ENCODE data around the gene GNLY.
"Not testable (repeated sequence)": the region's sequence is repeated elsewhere in the genome, so short reads cannot be mapped to it uniquely, and the experiment has no call there.

Gene GNLY

DNA sequence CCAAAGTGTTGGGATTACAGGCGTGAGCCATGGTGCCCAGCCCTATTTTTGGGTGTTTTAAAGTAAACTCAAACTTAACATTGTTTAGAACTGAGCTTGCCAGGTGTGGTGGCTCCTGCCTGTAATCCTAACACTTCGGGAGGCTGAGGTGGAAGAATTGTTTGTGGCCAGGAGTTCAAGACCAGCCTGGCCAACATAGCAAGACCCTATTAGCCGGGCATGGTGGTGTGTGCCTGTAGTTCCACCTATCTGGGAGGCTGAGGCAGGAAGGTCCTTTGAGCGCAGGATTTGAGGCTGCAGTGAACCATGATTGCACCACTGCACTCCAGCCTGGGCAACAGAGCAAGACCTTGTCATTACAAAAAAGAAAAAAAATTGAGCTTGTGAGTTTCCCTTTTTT, 43.7 kb upstream of the GNLY start:
- no peak overlapping the region for H3K4me3 ChIP-seq (ENCODE audit: low read depth, low read length)
- no peak for TF ChIP-seq CTCF (IDR thresholded peaks at IDR 0.05; ENCODE audit: borderline replicate concordance, insufficient read depth, low read depth, low read length)

- H3K4me3 ChIP-seq (ENCODE audit: low read depth, low read length) = no peak overlapping the region
- no peak for TF ChIP-seq CTCF (IDR thresholded peaks at IDR 0.05; ENCODE audit: borderline replicate concordance, insufficient read depth, low read depth, low read length)
Observed at GRCh38 chr2:85651097-85651496, 43.1 kb upstream of the GNLY start.

DNA sequence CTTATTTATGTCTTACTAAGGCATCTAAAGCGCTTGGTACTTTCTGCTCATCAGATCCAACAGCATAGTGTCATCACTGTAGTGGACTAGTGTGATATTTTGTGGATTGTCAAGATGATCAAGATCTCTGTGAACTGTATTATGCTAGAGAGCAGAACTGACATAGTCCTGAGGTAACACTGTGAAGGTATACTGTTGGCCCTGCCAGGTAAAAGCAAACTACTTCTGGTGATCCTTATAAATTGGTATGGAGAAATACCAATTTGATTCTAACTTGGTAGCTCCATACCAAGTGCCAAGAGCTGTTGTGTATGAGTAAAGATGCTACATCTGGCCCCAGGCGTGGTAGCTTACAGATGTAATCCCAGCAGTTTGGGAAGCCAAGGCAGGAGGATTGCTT, 42.1 kb upstream of the GNLY start:
- no peak overlapping the region for H3K4me3 ChIP-seq (ENCODE audit: low read depth, low read length)
- no peak for TF ChIP-seq CTCF (IDR thresholded peaks at IDR 0.05; ENCODE audit: borderline replicate concordance, insufficient read depth, low read depth, low read length)

DNA sequence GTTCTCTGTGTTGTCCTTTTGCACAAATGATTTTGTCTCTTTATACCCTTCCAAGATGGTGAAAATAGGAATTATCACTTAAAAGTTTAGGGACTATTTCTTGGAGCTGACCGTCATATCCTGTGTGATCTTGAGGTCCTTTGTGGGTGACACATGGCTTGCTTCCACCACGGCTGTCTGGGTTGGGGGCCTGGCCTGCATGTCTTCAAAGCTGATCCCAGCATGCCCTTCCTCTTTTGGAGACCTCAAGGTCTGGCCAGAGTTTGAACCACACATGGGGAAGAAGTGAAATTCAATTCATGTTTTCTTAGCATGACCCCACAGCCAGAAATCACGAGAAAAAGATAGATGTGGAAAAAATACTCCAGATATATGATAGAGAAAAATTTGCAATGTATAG, 40.2 kb upstream of the GNLY start:
- TF ChIP-seq CTCF (IDR thresholded peaks at IDR 0.05; ENCODE audit: borderline replicate concordance, insufficient read depth, low read depth, low read length) = no peak
- H3K4me3 ChIP-seq (ENCODE audit: low read depth, low read length) = no peak overlapping the region

DNA sequence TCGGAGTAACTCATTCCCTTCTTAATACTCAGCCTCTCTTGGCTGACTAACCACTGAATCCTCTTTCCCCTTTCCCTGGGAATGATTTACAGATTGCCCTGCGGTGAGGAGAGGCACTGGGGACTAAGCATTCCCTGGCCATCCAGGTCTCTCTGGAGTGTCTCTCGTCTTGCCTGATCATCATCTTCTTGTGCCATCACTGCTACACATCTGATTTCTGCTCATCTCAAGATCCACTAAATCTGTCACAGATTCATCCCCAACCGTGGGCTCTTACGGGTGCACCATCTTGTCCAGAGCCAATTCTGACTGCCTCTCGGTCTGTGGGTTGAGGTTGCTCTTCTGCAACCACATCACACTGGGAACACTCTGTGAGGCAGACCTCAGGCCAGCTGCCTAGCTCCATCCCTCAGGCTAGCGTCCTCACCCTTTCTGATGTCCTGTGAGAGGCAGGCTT, 38.2 kb upstream of the GNLY start:
- TF ChIP-seq CTCF (IDR thresholded peaks at IDR 0.05; ENCODE audit: borderline replicate concordance, insufficient read depth, low read depth, low read length) = no peak
- no peak overlapping the region for H3K4me3 ChIP-seq (ENCODE audit: low read depth, low read length)

DNA sequence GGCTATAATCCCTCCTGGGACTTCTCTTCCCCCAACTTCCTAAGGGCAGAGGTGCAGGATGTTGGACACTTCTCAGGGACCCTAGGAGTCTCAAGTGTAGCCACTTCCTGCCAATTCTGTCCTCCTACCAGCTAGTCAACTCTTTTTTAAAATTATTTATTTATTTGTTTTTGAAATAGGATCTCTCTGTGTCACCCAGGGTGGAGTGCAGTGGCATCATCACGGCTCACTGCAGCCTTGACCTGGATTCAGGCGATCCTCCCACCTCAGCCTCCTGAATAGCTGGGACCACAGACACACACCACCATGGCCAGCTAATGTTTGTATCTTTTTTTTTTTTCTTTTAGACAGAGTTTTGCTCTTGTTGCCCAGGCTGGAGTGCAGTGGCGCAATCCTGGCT, 37.7 kb upstream of the GNLY start:
- no peak for TF ChIP-seq CTCF (IDR thresholded peaks at IDR 0.05; ENCODE audit: borderline replicate concordance, insufficient read depth, low read depth, low read length)
- H3K4me3 ChIP-seq (ENCODE audit: low read depth, low read length) = no peak overlapping the region

DNA sequence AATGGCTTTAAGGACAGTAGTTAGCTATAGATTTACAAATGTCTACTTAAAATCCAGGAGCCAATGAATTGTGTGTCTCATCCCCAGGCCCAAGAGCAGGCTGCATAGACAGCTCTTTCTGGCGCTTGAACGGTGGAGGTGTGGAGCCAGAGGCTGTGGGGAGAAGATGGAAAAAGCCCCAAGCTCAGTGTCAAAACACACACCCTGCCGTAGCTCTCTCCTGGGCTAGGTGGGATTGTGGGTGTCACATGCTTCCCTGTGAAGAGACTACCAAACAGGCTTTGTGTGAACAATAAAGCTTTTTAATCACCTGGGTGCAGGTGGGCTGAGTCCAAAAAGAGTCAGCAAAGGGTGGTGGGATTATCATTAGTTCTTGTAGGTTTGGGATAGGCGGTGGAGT, 36.8 kb upstream of the GNLY start:
- not testable (repeated sequence) for H3K4me3 ChIP-seq (ENCODE audit: low read depth, low read length)

Measured in GM12875 (cell line).